Non-pigmented ciliary epithelial cell (primary cell): ENCODE data around the gene CFAP97D2.
A peak's percentile ranks its signal among the peaks of the same experiment; 100 is the strongest.

Source experiments
- DNase-seq: peaks from one replicate; pipeline ENCODE4 v3.0.0-alpha.2; 2010; ENCODE audit warnings: low read depth

Gene CFAP97D2

GRCh38 chr13:114199954-114200353 lies 20.9 kb downstream of the CFAP97D2 start:
- no peak for DNase-seq

GRCh38 chr13:114200399-114200911 lies 21.4 kb downstream of the CFAP97D2 start:
- DNase-seq, result no peak

GRCh38 chr13:114202581-114202980 lies 23.5 kb downstream of the CFAP97D2 start:
- DNase-seq, result no peak

GRCh38 chr13:114203536-114203935 lies 24.5 kb downstream of the CFAP97D2 start:
- no peak for DNase-seq

- DNase-seq, result no peak
Observed at GRCh38 chr13:114204894-114205293, 25.8 kb downstream of the CFAP97D2 start.

- no peak for DNase-seq
Observed at GRCh38 chr13:114208134-114208533, 29.1 kb downstream of the CFAP97D2 start.

- no peak for DNase-seq
Observed at GRCh38 chr13:114211446-114212157, 32.5 kb downstream of the CFAP97D2 start.

GRCh38 chr13:114212158-114212495 lies 33.1 kb downstream of the CFAP97D2 start:
- peak; percentile 27 for DNase-seq

- no peak for DNase-seq
Observed at GRCh38 chr13:114213980-114214379, 34.9 kb downstream of the CFAP97D2 start.

GRCh38 chr13:114219392-114219791 lies 40.3 kb downstream of the CFAP97D2 start:
- no peak for DNase-seq

GRCh38 chr13:114222461-114222968 lies 43.5 kb downstream of the CFAP97D2 start:
- DNase-seq, result no peak

GRCh38 chr13:114224201-114224600 lies 45.1 kb downstream of the CFAP97D2 start:
- no peak for DNase-seq

- DNase-seq, result no peak
Observed at GRCh38 chr13:114225610-114226009, 46.6 kb downstream of the CFAP97D2 start.

- no peak for DNase-seq
Observed at GRCh38 chr13:114226088-114226487, 47.0 kb downstream of the CFAP97D2 start.

GRCh38 chr13:114226699-114227323 lies 47.8 kb downstream of the CFAP97D2 start:
- DNase-seq, result peak; percentile 24

- DNase-seq, result no peak
Observed at GRCh38 chr13:114227528-114227927, 48.5 kb downstream of the CFAP97D2 start.

- DNase-seq, result no peak
Observed at GRCh38 chr13:114228176-114228575, 49.1 kb downstream of the CFAP97D2 start.

- no peak for DNase-seq
Observed at GRCh38 chr13:114229506-114229905, 50.4 kb downstream of the CFAP97D2 start.

GRCh38 chr13:114230117-114230516 lies 51.1 kb downstream of the CFAP97D2 start:
- no peak for DNase-seq

GRCh38 chr13:114230575-114230974 lies 51.5 kb downstream of the CFAP97D2 start:
- no peak for DNase-seq

- no peak for DNase-seq
Observed at GRCh38 chr13:114231886-114232285, 52.8 kb downstream of the CFAP97D2 start.

- DNase-seq, result no peak
Observed at GRCh38 chr13:114234266-114234644, 55.2 kb downstream of the CFAP97D2 start.

- peak; percentile 42 for DNase-seq
Observed at GRCh38 chr13:114234645-114235421, 55.8 kb downstream of the CFAP97D2 start, which contains the start of gene CDC16. CDC16 (plus strand) TSS chr13:114234897; CDS start chr13:114235085, 188 bp downstream.
